Right lobe of liver (tissue), 6 donors: ENCODE data around the gene DGUOK. TPM values are rescaled to one million over a fixed set of nuclear protein-coding genes. Genes with fewer than 3 reads are reported as not detected.

Experiments
- ATAC-seq, 4 donors: fragments of 200-7000 bp; cut with Tn5 transposase; one replicate each; pipeline ENCODE4 v1.9.1; 2020; ENCODE audit warnings: mild to moderate bottlenecking in 4 of 4, moderate library complexity in 4 of 4
- DNase-seq, 3 donors: peaks; one replicate each; pipeline ENCODE4 v3.0.0-alpha.2; 2020
- H3K27ac ChIP-seq, 3 donors: fragments of 200-600 bp; one replicate each; pipeline ENCODE4 v1.8.0; 2022
- H3K27me3 ChIP-seq, 2 donors: fragments of 200-600 bp; one replicate each; pipeline ENCODE4 v1.8.0; 2022
- H3K36me3 ChIP-seq, 4 donors: fragments of 200-600 bp; sonication (generic) in 1 of 4; one replicate each; pipeline versions ENCODE4 v1.5.1 to v1.8.0; 2017 to 2022; ENCODE audit warnings: control low read depth in 1 of 4
- H3K4me1 ChIP-seq, 4 donors: fragments of 200-600 bp; sonication (generic) in 1 of 4; one replicate each; pipeline versions ENCODE4 v1.5.1 to v1.8.0; 2017 to 2022; ENCODE audit warnings: control low read depth in 1 of 4
- H3K4me3 ChIP-seq, 3 donors: fragments of 200-600 bp; one replicate each; pipeline ENCODE4 v1.8.0; 2022
- H3K9me3 ChIP-seq, 4 donors: fragments of 200-600 bp; sonication (generic) in 1 of 4; one replicate each; pipeline versions ENCODE4 v1.5.1 to v1.8.0; 2017 to 2022; ENCODE audit warnings: control low read depth in 1 of 4
- POLR2A ChIP-seq: fragments of 450-650 bp; IDR thresholded peaks from one replicate; pipeline ENCODE4 v1.6.1; 2017; ENCODE audit warnings: antibody characterized with exemption, mild to moderate bottlenecking
- WGBS: methylation state at CpG from one replicate; pipeline ENCODE4 v1.1.6; 2018; ENCODE audit warnings: low coverage, low lambda C conversion rate; ENCODE audit not compliant: insufficient coverage; ENCODE audit errors: missing lambda C conversion rate; 5-methylcytosine and 5-hydroxymethylcytosine counted together
- intact Hi-C, 2 donors: fragments of 100-400 bp; cut with DNase I; formaldehyde crosslinking; loops; one replicate each; pipeline versions ENCODE4 v1.11.2 to v1.14.1; 2022
- total RNA-seq, 6 experiments: library from RNA; depleted of rRNA in 2 of 6; stranded (reverse); fragments of >200 nt in 2 of 6; fragmentation: NEBNext Ultra II Directional in 3 of 6; extraction: Animal tissue kit (Norgen Biotek cat#: 25700) in 3 of 6; gene quantifications; one replicate each; pipeline versions ENCODE4 v1.1.0 to v1.2.4, GENCODE V29; 2016 to 2023
- TF ChIP-seq, protein P1 (sequence below), 4 donors: fragments of 200-600 bp in 3 of 4; fragments of 450-650 bp in 1 of 4; IDR thresholded peaks; one replicate each; pipeline versions ENCODE4 v1.5.1 to v1.8.0; 2016 to 2022; ENCODE audit warnings: antibody characterized with exemption in 4 of 4, mild to moderate bottlenecking in 2 of 4
- donor health status: DM: no; HTN: yes; CAD: no.
- donor health status: DM: no; HTN: no; CAD: no.
- donor health status: DM: no; HTN: no; CAD: no.
- donor health status: DM: no; HTN: yes; CAD: no.
- donor health status: DM: no; HTN: yes; CAD: no.

DGUOK gene
- total RNA-seq, 6 experiments from 2014 or later: 16.6 to 33.1 (median 22.6) TPM

DNA sequence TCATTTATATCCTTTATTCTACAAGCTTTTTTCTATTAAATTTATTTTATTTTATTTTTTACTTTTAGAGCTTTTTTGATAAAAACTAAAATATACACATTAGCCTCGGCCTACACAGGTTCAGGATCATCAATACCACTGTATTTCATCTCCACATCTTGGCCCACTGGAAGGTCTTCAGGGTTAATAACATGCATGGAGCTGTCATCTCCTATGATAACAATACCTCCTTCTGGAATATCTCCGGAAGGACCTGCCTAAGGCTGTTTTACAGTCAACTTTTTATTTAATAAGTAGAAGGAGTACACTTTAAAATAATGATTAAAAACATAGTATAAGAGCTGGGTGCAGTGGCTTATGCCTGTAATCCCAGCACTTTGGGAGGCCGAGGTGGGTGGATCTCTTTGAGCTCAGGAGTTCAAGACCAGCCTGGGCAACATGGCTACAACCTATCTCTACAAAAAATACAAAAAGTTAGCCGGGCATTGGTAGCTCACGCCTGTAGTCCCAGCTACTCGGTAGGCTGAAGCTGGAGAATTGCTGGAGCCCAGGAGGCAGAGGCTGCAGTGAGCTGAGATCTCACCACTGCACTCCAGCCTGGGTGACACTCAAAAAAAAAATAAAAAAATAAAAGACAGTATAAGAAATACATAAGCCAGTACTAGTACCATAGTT is 15.7 kb upstream of the DGUOK start:
- no peak for TF ChIP-seq POLR2A
- TF ChIP-seq, protein P1, sequence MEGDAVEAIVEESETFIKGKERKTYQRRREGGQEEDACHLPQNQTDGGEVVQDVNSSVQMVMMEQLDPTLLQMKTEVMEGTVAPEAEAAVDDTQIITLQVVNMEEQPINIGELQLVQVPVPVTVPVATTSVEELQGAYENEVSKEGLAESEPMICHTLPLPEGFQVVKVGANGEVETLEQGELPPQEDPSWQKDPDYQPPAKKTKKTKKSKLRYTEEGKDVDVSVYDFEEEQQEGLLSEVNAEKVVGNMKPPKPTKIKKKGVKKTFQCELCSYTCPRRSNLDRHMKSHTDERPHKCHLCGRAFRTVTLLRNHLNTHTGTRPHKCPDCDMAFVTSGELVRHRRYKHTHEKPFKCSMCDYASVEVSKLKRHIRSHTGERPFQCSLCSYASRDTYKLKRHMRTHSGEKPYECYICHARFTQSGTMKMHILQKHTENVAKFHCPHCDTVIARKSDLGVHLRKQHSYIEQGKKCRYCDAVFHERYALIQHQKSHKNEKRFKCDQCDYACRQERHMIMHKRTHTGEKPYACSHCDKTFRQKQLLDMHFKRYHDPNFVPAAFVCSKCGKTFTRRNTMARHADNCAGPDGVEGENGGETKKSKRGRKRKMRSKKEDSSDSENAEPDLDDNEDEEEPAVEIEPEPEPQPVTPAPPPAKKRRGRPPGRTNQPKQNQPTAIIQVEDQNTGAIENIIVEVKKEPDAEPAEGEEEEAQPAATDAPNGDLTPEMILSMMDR (IDR thresholded peaks at IDR 0.05): no peak
- WGBS: 80% methylated on average over 6 of the region's 6 CpGs
- ATAC-seq (no peak), DNase-seq (no peak)
- no peak overlapping the region for H3K4me3 ChIP-seq
- no peaks in the 10 kb centered on the region for H3K9me3 ChIP-seq
- H3K27ac ChIP-seq: no peak overlapping the region
- H3K4me1 ChIP-seq: no peaks in the 10 kb centered on the region
- intact Hi-C loops: no loop called here
- no peaks in the 10 kb centered on the region for H3K27me3 ChIP-seq
- H3K36me3 ChIP-seq: no peaks in the 10 kb centered on the region

DNA sequence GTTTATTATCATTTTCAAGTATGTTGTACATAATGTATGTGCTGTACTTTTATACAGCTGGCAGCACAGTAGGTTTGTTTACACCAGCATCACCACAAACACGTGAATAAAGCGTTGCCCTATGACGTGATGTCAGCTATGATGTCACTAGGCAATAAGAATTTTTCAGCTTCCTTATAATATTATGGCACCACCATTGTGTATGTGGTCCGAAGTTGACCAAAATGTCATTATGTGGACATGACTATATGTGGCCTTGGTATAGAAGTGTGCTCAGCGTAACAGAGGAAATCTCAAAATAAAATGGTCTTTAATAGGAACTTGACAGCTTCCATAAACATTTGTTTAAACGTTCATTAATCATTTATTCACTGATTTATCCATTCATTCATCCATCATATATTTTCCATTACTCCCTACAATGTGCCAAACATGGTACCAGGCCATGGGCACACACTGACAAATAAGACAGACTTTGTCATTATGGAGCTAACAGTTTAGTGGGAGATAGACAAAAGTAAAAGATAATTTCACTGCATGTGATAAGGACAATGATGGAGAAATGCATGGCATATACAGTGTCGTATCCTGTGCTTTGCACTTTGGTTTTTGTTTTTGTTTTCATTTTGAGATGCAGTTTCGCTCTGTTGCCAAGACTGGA is 15.0 kb upstream of the DGUOK start:
- H3K36me3 ChIP-seq: no peaks in the 10 kb centered on the region
- H3K4me3 ChIP-seq: no peak overlapping the region
- intact Hi-C loops: no loop called here
- TF ChIP-seq, protein P1 (IDR thresholded peaks at IDR 0.05): no peak
- TF ChIP-seq POLR2A: no peak
- H3K4me1 ChIP-seq: no peaks in the 10 kb centered on the region
- 68% methylated on average over 8 of the region's 8 CpGs for WGBS
- no peaks in the 10 kb centered on the region for H3K9me3 ChIP-seq
- ATAC-seq (no peak), DNase-seq (no peak)
- no peak overlapping the region for H3K27ac ChIP-seq
- no peaks in the 10 kb centered on the region for H3K27me3 ChIP-seq

DNA sequence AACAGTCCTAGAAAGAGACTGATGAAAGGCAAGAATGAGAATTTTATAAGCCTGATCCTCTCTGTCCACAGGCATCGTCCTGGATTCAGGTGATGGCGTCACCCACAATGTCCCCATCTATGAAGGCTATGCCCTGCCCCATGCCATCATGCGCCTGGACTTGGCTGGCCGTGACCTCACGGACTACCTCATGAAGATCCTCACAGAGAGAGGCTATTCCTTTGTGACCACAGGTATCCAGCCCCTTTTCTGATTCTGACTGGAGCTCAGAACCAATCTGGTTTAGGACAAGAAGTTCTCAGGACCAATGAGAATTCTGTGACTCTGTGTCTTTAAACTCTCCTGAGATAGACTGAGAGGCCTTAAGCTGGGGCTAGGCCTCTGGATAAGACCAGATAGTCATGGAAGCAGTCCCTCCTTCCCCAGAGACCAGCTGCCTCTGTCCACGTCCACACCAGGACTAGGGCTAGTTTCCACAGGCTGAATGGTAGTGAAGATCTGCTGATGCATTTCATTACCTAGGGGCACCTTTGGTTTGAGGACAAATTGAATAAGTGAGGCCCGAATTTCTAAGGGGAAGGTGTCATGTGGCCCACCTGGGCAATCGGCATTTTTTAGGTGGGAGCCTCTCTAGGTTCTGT is 13.1 kb upstream of the DGUOK start:
- WGBS: 86% methylated on average over 1 of the region's 8 CpGs
- intact Hi-C loops: no loop called here
- H3K36me3 ChIP-seq: no peaks in the 10 kb centered on the region
- H3K4me3 ChIP-seq: no peak overlapping the region
- no peaks in the 10 kb centered on the region for H3K27me3 ChIP-seq
- ATAC-seq: no peak
- H3K9me3 ChIP-seq: no peaks in the 10 kb centered on the region
- no peaks in the 10 kb centered on the region for H3K4me1 ChIP-seq
- H3K27ac ChIP-seq: no peak overlapping the region
- DNase-seq: no peak
- no peak for TF ChIP-seq POLR2A
- TF ChIP-seq, protein P1 (IDR thresholded peaks at IDR 0.05): no peak

DNA sequence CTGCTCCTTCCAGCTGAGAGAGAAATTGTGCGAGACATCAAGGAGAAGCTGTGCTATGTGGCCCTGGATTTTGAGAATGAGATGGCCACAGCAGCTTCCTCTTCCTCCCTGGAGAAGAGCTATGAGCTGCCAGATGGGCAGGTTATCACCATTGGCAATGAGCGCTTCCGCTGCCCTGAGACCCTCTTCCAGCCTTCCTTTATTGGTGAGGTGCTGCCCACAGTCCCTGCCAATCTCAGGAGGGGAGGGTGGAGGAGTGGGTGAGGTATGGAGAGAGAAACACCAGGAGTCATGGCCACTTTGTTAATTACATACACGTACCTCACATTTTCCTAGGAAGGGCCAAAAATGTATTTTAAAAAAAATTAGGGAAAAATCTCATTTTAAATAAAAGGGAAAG is 12.0 kb upstream of the DGUOK start:
- Histone ChIP-seq H3K27me3 (no peaks in the 10 kb centered on the region), H3K4me1 (no peaks in the 10 kb centered on the region), H3K4me3 (no peak overlapping the region), H3K27ac (no peak overlapping the region), H3K36me3 (no peaks in the 10 kb centered on the region), H3K9me3 (no peaks in the 10 kb centered on the region)
- WGBS: 50% methylated on average over 2 of the region's 4 CpGs
- no peak for TF ChIP-seq POLR2A
- TF ChIP-seq, protein P1 (IDR thresholded peaks at IDR 0.05): no peak
- intact Hi-C loops: no loop called here
- no peak for DNase-seq
- ATAC-seq: no peak
